WTC11 (cell line): Measurements from ENCODE around the gene TTC7B.

Experiments used
- CREM ChIP-seq: sonication (generic); formaldehyde crosslinking; IDR thresholded peaks from 2 replicates; pipeline ENCODE4 v1.8.1; 2022; ENCODE audit warnings: mild to moderate bottlenecking, missing genetic modification reagents, moderate library complexity
- NR2C2 ChIP-seq: sonication (generic); formaldehyde crosslinking; IDR thresholded peaks from 2 replicates; pipeline ENCODE4 v1.8.0; 2022; ENCODE audit warnings: mild to moderate bottlenecking, missing genetic modification reagents
- TEAD1 ChIP-seq: sonication (generic); formaldehyde crosslinking; IDR thresholded peaks from 2 replicates; pipeline ENCODE4 v1.8.0; 2022; ENCODE audit warnings: mild to moderate bottlenecking, missing genetic modification reagents
- USF2 ChIP-seq: sonication (generic); formaldehyde crosslinking; IDR thresholded peaks from 2 replicates; pipeline ENCODE4 v1.8.1; 2023; ENCODE audit warnings: mild to moderate bottlenecking, missing genetic modification reagents, moderate library complexity
- TF ChIP-seq, protein P1 (sequence below): fragments of 200-600 bp; IDR thresholded peaks from 2 replicates; pipeline ENCODE4 v1.8.0; 2022; ENCODE audit warnings: antibody characterized with exemption
- TF ChIP-seq, protein P2 (sequence below): sonication (generic); formaldehyde crosslinking; IDR thresholded peaks from 2 replicates; pipeline ENCODE4 v1.8.1; 2022; ENCODE audit warnings: low read depth, missing genetic modification reagents, borderline replicate concordance

DNA sequence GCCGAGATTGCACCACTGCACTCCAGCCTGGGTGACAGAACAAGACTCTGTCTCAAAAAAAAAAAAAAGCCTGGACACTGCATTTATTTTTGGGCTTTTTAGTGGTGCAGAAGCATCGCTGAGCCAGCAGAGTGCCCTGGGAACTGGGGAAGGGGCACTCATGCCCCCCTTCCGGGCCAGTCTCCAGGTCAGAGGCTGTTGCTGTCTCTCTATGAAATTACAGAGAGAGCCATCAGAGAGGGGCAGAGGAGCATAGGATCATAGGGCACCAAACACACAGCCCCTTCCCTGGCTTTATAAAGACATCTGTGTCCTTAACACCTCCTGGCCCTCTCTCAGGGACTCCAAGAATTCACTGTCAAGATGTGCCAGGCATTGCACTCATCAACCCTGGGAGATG is 223.6 kb downstream of the TTC7B start:
- TF ChIP-seq, protein P1, sequence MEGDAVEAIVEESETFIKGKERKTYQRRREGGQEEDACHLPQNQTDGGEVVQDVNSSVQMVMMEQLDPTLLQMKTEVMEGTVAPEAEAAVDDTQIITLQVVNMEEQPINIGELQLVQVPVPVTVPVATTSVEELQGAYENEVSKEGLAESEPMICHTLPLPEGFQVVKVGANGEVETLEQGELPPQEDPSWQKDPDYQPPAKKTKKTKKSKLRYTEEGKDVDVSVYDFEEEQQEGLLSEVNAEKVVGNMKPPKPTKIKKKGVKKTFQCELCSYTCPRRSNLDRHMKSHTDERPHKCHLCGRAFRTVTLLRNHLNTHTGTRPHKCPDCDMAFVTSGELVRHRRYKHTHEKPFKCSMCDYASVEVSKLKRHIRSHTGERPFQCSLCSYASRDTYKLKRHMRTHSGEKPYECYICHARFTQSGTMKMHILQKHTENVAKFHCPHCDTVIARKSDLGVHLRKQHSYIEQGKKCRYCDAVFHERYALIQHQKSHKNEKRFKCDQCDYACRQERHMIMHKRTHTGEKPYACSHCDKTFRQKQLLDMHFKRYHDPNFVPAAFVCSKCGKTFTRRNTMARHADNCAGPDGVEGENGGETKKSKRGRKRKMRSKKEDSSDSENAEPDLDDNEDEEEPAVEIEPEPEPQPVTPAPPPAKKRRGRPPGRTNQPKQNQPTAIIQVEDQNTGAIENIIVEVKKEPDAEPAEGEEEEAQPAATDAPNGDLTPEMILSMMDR, result no peak
- TF ChIP-seq, protein P2, sequence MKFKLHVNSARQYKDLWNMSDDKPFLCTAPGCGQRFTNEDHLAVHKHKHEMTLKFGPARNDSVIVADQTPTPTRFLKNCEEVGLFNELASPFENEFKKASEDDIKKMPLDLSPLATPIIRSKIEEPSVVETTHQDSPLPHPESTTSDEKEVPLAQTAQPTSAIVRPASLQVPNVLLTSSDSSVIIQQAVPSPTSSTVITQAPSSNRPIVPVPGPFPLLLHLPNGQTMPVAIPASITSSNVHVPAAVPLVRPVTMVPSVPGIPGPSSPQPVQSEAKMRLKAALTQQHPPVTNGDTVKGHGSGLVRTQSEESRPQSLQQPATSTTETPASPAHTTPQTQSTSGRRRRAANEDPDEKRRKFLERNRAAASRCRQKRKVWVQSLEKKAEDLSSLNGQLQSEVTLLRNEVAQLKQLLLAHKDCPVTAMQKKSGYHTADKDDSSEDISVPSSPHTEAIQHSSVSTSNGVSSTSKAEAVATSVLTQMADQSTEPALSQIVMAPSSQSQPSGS (CRISPR knock-in tag), result no peak
- TF ChIP-seq USF2 (CRISPR knock-in tag), result no peak
- TF ChIP-seq CREM (CRISPR knock-in tag), result no peak
- TF ChIP-seq NR2C2 (CRISPR knock-in tag), result no peak
- TF ChIP-seq TEAD1 (CRISPR knock-in tag), result no peak
